ENCODE results near the gene MYO9A.

MYO9A gene

GRCh38 chr15:71951134-71951533, 166.8 kb downstream of the MYO9A start:
- Histone ChIP-seq H2BK15ac (replicated peaks; ENCODE audit: low read depth) (no peak overlapping the region), H3K36me3 (ENCODE audit: control insufficient read depth, insufficient read depth, low read length) (no peaks in the 10 kb centered on the region), H4K8ac (ENCODE audit: low read depth, low read length) (no peak overlapping the region), H4K5ac (ENCODE audit: low read length) (no peak overlapping the region), H3K9ac (ENCODE audit: low read length) (no peak overlapping the region), H3K18ac (ENCODE audit: low read length) (no peak overlapping the region), H3K79me2 (ENCODE audit: control insufficient read depth, insufficient read depth, low read length) (no peaks in the 10 kb centered on the region), H2BK120ac (ENCODE audit: low read depth, low read length) (no peak overlapping the region), H3K23ac (ENCODE audit: low read length) (no peak overlapping the region), H3K4ac (ENCODE audit: low read depth, low read length) (no peak overlapping the region), H3K4me3 (ENCODE audit: low read length) (no peak overlapping the region), H3K79me1 (ENCODE audit: low read length) (no peaks in the 10 kb centered on the region), H3K27ac (ENCODE audit: low read depth, low read length) (no peak overlapping the region), H3K27me3 (ENCODE audit: insufficient read depth, low read length, poor library complexity) (no peaks in the 10 kb centered on the region), H3K4me1 (ENCODE audit: control insufficient read depth, low read depth, low read length) (no peaks in the 10 kb centered on the region), H2BK5ac (ENCODE audit: low read length) (no peak overlapping the region), H3K4me2 (ENCODE audit: low read length) (no peak overlapping the region), H3K56ac (ENCODE audit: low read length) (no peak overlapping the region), H2AK5ac (ENCODE audit: low read length) (no peak overlapping the region)
- WGBS (ENCODE audit: extremely low coverage, insufficient coverage, low lambda C conversion rate): no CpG with 5 or more reads among the region's 2 CpGs
- DNase-seq: no peak

GRCh38 chr15:71945012-71945411, 172.9 kb downstream of the MYO9A start:
- no peak overlapping the region for H3K4me2 ChIP-seq (ENCODE audit: low read length)
- H2AK5ac ChIP-seq (ENCODE audit: low read length): no peak overlapping the region
- no peak overlapping the region for H2BK15ac ChIP-seq (replicated peaks; ENCODE audit: low read depth)
- H2BK5ac ChIP-seq (ENCODE audit: low read length): no peak overlapping the region
- no peaks in the 10 kb centered on the region for H3K79me1 ChIP-seq (ENCODE audit: low read length)
- H3K27ac ChIP-seq (ENCODE audit: low read depth, low read length): no peak overlapping the region
- H3K4me3 ChIP-seq (ENCODE audit: low read length): no peak overlapping the region
- no peak overlapping the region for H3K4ac ChIP-seq (ENCODE audit: low read depth, low read length)
- no peak overlapping the region for H3K23ac ChIP-seq (ENCODE audit: low read length)
- H3K79me2 ChIP-seq (ENCODE audit: control insufficient read depth, insufficient read depth, low read length): no peaks in the 10 kb centered on the region
- no peak overlapping the region for H4K8ac ChIP-seq (ENCODE audit: low read depth, low read length)
- H3K56ac ChIP-seq (ENCODE audit: low read length): no peak overlapping the region
- no CpG with 5 or more reads among the region's 1 CpG for WGBS (ENCODE audit: extremely low coverage, insufficient coverage, low lambda C conversion rate)
- no peaks in the 10 kb centered on the region for H3K36me3 ChIP-seq (ENCODE audit: control insufficient read depth, insufficient read depth, low read length)
- H3K18ac ChIP-seq (ENCODE audit: low read length): no peak overlapping the region
- no peak overlapping the region for H3K9ac ChIP-seq (ENCODE audit: low read length)
- H3K27me3 ChIP-seq (ENCODE audit: insufficient read depth, low read length, poor library complexity): no peaks in the 10 kb centered on the region
- no peak overlapping the region for H4K5ac ChIP-seq (ENCODE audit: low read length)
- no peaks in the 10 kb centered on the region for H3K4me1 ChIP-seq (ENCODE audit: control insufficient read depth, low read depth, low read length)
- H2BK120ac ChIP-seq (ENCODE audit: low read depth, low read length): no peak overlapping the region
- DNase-seq: no peak

- no peaks in the 10 kb centered on the region for H3K79me1 ChIP-seq (ENCODE audit: low read length)
- H2AK5ac ChIP-seq (ENCODE audit: low read length): no peak overlapping the region
- H3K4ac ChIP-seq (ENCODE audit: low read depth, low read length): no peak overlapping the region
Observed at GRCh38 chr15:71943806-71944205, 174.1 kb downstream of the MYO9A start.

GRCh38 chr15:71939981-71940588, 177.9 kb downstream of the MYO9A start:
- Histone ChIP-seq H4K5ac (ENCODE audit: low read length) (no peak overlapping the region), H3K36me3 (ENCODE audit: control insufficient read depth, insufficient read depth, low read length) (no peaks in the 10 kb centered on the region), H2BK120ac (ENCODE audit: low read depth, low read length) (no peak overlapping the region), H3K4me3 (ENCODE audit: low read length) (no peak overlapping the region), H3K4me2 (ENCODE audit: low read length) (no peak overlapping the region), H3K4me1 (ENCODE audit: control insufficient read depth, low read depth, low read length) (no peaks in the 10 kb centered on the region), H2BK15ac (replicated peaks; ENCODE audit: low read depth) (no peak overlapping the region), H2AK5ac (ENCODE audit: low read length) (no peak overlapping the region), H3K4ac (ENCODE audit: low read depth, low read length) (no peak overlapping the region), H3K27me3 (ENCODE audit: insufficient read depth, low read length, poor library complexity) (no peaks in the 10 kb centered on the region), H3K79me2 (ENCODE audit: control insufficient read depth, insufficient read depth, low read length) (no peaks in the 10 kb centered on the region), H4K8ac (ENCODE audit: low read depth, low read length) (no peak overlapping the region), H3K27ac (ENCODE audit: low read depth, low read length) (no peak overlapping the region), H3K23ac (ENCODE audit: low read length) (no peak overlapping the region), H3K18ac (ENCODE audit: low read length) (no peak overlapping the region), H2BK5ac (ENCODE audit: low read length) (no peak overlapping the region), H3K79me1 (ENCODE audit: low read length) (no peaks in the 10 kb centered on the region), H3K56ac (ENCODE audit: low read length) (no peak overlapping the region), H3K9ac (ENCODE audit: low read length) (no peak overlapping the region)
- DNase-seq: no peak
- WGBS (ENCODE audit: extremely low coverage, insufficient coverage, low lambda C conversion rate): no CpG with 5 or more reads among the region's 6 CpGs

More at GRCh38 chr15:71943806-71944205, 174.1 kb downstream of the MYO9A start:
- Histone ChIP-seq H3K4me2 (ENCODE audit: low read length) (no peak overlapping the region), H3K23ac (ENCODE audit: low read length) (no peak overlapping the region), H4K5ac (ENCODE audit: low read length) (no peak overlapping the region), H3K56ac (ENCODE audit: low read length) (no peak overlapping the region), H3K4me1 (ENCODE audit: control insufficient read depth, low read depth, low read length) (no peaks in the 10 kb centered on the region), H3K36me3 (ENCODE audit: control insufficient read depth, insufficient read depth, low read length) (no peaks in the 10 kb centered on the region), H3K27me3 (ENCODE audit: insufficient read depth, low read length, poor library complexity) (no peaks in the 10 kb centered on the region), H4K8ac (ENCODE audit: low read depth, low read length) (no peak overlapping the region), H2BK5ac (ENCODE audit: low read length) (no peak overlapping the region), H2BK120ac (ENCODE audit: low read depth, low read length) (no peak overlapping the region), H3K18ac (ENCODE audit: low read length) (no peak overlapping the region), H3K4me3 (ENCODE audit: low read length) (no peak overlapping the region), H3K27ac (ENCODE audit: low read depth, low read length) (no peak overlapping the region), H3K79me2 (ENCODE audit: control insufficient read depth, insufficient read depth, low read length) (no peaks in the 10 kb centered on the region), H2BK15ac (replicated peaks; ENCODE audit: low read depth) (no peak overlapping the region), H3K9ac (ENCODE audit: low read length) (no peak overlapping the region)
- no CpG with 5 or more reads among the region's 5 CpGs for WGBS (ENCODE audit: extremely low coverage, insufficient coverage, low lambda C conversion rate)
- DNase-seq: no peak

- no peak for DNase-seq
- Histone ChIP-seq H4K5ac (ENCODE audit: low read length) (no peak overlapping the region), H3K23ac (ENCODE audit: low read length) (no peak overlapping the region), H3K36me3 (ENCODE audit: control insufficient read depth, insufficient read depth, low read length) (no peaks in the 10 kb centered on the region), H3K79me2 (ENCODE audit: control insufficient read depth, insufficient read depth, low read length) (no peaks in the 10 kb centered on the region), H3K56ac (ENCODE audit: low read length) (no peak overlapping the region), H3K9ac (ENCODE audit: low read length) (no peak overlapping the region), H3K27ac (ENCODE audit: low read depth, low read length) (no peak overlapping the region), H2BK5ac (ENCODE audit: low read length) (no peak overlapping the region), H3K4me3 (ENCODE audit: low read length) (no peak overlapping the region), H3K4me1 (ENCODE audit: control insufficient read depth, low read depth, low read length) (no peaks in the 10 kb centered on the region), H3K79me1 (ENCODE audit: low read length) (no peaks in the 10 kb centered on the region), H3K18ac (ENCODE audit: low read length) (no peak overlapping the region), H3K4me2 (ENCODE audit: low read length) (no peak overlapping the region), H2BK120ac (ENCODE audit: low read depth, low read length) (no peak overlapping the region), H4K8ac (ENCODE audit: low read depth, low read length) (no peak overlapping the region), H3K4ac (ENCODE audit: low read depth, low read length) (no peak overlapping the region), H2BK15ac (replicated peaks; ENCODE audit: low read depth) (no peak overlapping the region), H2AK5ac (ENCODE audit: low read length) (no peak overlapping the region), H3K27me3 (ENCODE audit: insufficient read depth, low read length, poor library complexity) (no peaks in the 10 kb centered on the region)
- WGBS (ENCODE audit: extremely low coverage, insufficient coverage, low lambda C conversion rate): no CpG with 5 or more reads among the region's 3 CpGs
Observed at GRCh38 chr15:71937650-71938311, 180.2 kb downstream of the MYO9A start.

GRCh38 chr15:71934446-71934845, 183.5 kb downstream of the MYO9A start:
- Histone ChIP-seq H3K79me1 (ENCODE audit: low read length) (no peaks in the 10 kb centered on the region), H4K8ac (ENCODE audit: low read depth, low read length) (no peak overlapping the region), H2AK5ac (ENCODE audit: low read length) (no peak overlapping the region), H3K4me1 (ENCODE audit: control insufficient read depth, low read depth, low read length) (no peaks in the 10 kb centered on the region), H3K4me3 (ENCODE audit: low read length) (no peak overlapping the region), H3K27me3 (ENCODE audit: insufficient read depth, low read length, poor library complexity) (no peaks in the 10 kb centered on the region), H3K9ac (ENCODE audit: low read length) (no peak overlapping the region), H2BK120ac (ENCODE audit: low read depth, low read length) (no peak overlapping the region), H3K79me2 (ENCODE audit: control insufficient read depth, insufficient read depth, low read length) (no peaks in the 10 kb centered on the region), H4K5ac (ENCODE audit: low read length) (no peak overlapping the region), H3K18ac (ENCODE audit: low read length) (no peak overlapping the region), H3K56ac (ENCODE audit: low read length) (no peak overlapping the region), H2BK15ac (replicated peaks; ENCODE audit: low read depth) (no peak overlapping the region), H3K4ac (ENCODE audit: low read depth, low read length) (no peak overlapping the region), H3K23ac (ENCODE audit: low read length) (no peak overlapping the region), H2BK5ac (ENCODE audit: low read length) (no peak overlapping the region), H3K36me3 (ENCODE audit: control insufficient read depth, insufficient read depth, low read length) (no peaks in the 10 kb centered on the region), H3K4me2 (ENCODE audit: low read length) (no peak overlapping the region), H3K27ac (ENCODE audit: low read depth, low read length) (no peak overlapping the region)
- no CpG with 5 or more reads among the region's 3 CpGs for WGBS (ENCODE audit: extremely low coverage, insufficient coverage, low lambda C conversion rate)
- no peak for DNase-seq

All from mesendoderm (in vitro differentiated cells).